Limb (tissue), 2 donors: ENCODE measurements around the gene POLR3K.
"Not testable (repeated sequence)": the region's sequence is repeated elsewhere in the genome, so short reads cannot be mapped to it uniquely, and the experiment has no call there.

ENCODE experiments used
- DNase-seq, 2 donors: peaks; one replicate each; pipeline ENCODE4 v3.0.0-alpha.2; 2016; ENCODE audit errors: extremely low spot score in 2 of 2

Gene POLR3K

DNA sequence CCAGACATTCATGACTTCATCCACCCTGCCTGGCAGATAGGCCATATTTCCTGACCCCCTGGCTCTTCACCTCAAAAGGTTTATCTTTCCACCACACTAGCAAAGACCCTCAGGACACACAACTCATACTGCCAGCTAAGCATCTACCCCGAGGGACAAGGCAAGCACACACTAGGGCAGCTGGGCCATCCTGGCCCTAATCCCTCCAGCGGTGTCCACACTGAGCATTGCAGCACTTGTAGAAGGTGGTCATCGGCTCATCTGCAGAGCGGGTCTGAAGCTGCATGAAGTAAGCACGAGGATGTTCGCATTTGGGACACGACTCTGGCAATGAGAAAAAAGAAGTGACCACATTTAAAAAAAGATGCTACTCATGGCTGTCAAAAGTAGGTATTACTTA lies 6.2 kb downstream of the POLR3K start:
- no peak for DNase-seq

DNA sequence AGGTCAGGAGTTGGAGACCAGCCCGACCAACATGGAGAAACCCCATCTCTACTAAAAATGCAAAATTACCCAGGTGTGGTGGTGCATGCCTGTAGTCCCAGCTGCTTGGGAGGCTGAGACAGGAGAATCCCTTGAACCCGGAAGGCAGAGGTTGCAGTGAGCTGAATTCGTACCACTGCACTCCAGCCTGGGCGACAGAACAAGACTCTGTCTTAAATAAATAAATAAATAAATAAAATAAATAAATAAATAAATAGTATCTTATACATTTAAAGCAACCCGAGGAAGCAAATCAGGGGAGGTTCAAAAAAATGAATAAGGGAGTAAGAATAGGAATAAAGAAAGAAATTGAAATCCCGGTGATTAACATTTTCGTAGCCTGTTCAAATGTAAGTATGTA lies 6.9 kb downstream of the POLR3K start:
- not testable (repeated sequence) for DNase-seq

DNA sequence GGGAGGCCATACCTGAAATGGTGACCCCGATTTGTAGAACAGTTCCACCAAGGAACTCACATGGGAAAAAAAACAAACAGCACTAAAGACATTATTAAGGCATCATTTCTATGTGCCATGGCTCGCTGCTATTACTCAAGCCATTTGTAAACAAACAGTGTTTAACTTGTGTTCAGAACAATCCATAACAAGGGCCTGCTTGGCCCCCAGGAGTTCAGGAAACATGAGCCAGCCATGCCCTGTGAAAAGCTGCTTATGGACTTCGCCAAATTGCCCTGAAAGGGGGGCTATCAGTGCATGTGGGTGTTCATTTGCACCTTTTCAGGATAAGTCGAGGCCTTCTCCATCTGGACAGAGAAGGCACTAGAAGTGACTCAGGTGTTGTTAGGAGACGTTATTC lies 8.0 kb downstream of the POLR3K start:
- no peak for DNase-seq

DNA sequence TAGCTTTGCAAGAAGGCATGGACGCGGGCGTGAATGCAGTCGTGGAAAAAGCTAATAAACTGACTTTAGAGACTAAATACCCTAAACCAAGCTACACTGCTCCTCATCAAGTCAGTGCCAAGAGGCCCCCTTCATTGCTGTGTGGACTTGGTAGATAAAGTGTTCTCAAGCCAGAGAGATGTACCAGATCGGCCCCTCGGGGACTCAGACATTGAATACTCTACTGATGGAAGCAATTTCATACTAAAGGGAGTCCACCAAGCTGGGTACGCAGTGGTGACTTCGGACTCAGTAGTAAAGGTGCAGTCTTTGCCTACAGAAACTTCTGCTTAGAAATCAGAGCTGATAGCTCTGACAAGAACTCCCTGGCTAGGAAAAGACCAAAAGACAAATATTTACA lies 8.8 kb downstream of the POLR3K start:
- DNase-seq = no peak

DNA sequence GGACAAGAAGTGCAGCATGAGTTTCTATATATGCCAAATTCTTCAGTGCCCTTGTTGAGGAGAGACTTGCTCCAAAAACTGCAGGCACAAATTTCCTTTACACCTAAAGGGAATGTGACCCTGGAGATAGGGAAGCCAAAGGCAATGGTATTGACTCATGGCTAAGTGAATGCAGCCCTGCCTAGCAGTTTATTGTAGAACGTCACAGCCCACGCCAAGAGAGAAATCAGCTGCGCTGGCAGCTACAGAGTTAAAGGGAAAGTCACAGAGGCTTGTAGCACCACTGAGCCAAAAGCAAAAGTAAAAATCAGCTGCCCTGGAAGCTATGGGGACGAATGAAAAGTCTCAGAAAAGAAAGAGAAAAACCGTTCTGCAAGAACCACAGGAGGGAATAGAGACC lies 10.1 kb downstream of the POLR3K start:
- no peak for DNase-seq

DNA sequence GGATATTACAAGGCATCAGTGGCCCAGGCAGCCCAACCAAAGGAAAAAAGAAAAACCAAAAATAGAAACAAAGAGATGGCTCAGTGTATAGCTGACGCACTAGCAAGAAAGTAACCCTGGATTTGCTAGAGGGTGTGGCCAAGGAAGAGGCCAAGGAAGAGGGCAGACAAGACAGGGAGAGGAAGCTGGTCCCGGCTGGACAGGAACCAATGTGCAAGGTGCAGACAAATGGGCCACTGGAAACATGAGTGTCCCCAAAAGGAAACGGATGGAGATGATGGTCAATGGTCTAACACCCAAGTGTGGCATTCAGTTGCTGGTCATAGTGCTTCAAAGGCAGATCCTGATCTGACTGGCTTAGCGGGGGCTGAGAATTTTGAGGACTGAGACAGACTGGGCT lies 10.7 kb downstream of the POLR3K start:
- DNase-seq = no peak

DNA sequence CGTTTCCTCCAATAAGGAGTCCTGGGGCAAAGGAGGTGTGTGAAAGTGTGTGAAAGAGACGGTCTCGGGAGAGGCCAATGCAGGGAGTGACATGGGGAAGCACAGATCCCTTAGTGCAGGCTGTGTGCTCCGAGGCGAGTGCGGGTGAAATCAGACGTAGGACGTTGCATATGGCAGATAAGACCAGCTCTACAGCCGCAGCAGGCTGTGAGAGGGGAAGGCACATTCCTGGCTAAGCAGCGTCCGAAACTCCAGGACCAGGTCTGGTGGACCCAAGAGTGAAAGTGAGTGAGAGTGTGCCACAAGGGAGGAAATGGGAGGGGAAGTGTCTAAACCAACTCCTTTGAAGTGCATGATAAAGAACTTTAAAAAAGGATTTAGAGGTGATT lies 11.3 kb downstream of the POLR3K start:
- no peak for DNase-seq

DNA sequence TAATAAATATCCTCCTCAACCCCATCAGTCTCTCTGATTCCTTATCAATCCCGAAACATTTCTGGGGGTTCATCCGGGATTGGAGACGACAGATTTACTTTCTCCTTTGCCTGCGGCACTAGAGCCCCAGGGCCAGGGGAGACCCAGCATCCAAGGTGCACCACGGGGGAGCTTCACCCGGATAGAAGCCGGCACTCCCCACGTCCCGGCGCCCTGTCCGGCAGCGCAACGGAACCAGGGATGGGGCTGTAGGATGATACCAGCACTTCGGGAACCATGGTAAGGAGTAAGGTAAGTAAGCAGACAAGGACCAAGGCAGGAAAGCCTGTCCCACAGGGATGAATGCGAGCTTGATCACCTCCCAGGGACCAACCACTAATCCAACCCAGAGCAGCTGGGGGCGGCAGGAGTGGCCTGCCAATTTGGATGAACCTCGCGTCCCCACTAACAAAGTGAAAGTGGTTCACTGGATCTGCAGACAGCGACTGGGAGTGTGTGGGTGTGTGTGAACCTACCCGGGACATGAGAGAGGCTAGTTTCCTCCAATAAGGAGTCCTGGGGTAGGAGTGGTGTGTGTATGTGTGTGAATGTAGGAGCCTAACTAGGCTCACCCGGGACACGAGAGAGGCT lies 11.9 kb downstream of the POLR3K start:
- DNase-seq = no peak

DNA sequence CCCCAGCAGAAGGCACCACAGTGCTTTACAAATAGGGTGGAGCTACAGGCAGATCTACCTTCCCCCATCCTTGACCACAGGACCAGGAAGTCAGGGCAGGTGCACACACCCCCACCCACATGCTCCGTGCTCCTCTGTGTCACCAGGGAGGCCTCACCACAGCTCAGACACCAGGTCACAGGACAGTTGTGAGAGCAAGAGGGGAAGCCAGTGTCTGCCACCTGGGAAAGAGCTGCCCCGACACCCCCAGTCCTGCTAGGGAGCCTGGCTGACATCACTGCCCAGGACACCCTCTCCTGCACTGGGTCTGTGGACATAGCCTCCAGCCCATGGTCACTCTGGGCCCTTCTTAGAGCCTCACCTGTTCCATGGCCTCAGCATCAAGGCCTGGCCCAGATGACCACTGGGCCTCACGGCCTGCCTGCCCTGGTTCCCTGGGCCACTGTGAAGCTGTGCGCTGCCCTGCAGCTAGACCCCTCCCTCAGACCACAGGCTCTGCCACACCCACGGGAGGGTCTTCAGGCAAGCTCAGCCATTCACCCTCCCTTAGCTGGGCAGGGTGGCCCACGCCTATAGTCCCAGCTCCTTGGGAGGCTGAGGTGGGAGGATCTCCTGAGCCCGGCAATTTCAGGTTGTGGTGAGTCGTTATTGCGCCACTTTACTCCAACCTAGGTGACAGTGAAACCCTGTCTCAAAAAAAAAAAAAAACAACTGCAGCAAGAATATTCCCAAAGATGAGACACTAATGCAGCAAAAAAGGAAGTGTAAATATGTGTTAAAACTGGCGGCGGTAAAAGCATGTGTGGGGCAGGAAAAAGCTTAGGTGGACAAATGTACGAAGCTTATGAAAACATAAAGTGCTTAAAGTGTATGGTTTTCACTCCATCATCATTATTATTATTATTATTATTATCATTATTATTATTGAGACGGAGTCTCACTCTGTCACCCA lies 14.2 kb downstream of the POLR3K start:
- no peak for DNase-seq

DNA sequence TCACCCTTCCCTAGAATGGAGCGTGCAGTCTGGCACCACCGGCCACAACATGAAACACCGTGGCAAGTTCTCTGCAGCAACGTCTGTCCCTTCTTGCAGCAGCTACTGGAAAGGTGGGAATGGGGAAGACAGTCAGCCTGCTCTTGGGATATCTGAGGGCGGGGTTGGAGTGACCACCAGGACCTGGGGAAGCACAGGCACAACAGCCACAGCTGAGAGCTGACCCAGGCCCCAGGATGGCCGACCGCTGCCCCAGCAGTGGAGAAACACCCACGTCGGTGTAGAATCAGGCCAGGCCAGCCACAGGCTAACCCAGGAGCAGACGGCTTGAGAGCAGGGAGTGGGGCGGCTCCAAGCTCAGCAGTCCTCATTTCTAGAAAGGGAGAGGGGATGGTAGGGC lies 15.2 kb downstream of the POLR3K start:
- DNase-seq = not testable (repeated sequence)

DNA sequence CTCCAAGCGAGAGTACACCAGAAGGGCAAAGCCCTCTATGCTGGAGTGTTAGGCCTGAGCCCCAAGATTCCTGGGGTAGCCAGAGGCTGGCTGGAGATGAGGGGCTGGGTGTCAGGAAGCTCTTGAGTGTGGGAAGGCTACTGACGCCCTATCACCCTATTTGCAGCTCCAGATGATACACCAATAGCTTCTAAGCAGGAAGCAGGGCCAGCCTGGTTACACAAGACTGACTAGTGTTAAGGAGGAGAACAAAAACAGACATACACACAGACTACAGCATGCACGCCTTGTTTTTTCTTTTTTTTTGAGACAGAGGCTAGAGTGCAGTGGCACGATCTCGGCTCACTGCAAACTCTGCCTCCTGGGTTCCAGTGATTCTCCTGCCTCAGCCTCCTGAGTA lies 15.9 kb downstream of the POLR3K start:
- DNase-seq = no peak

DNA sequence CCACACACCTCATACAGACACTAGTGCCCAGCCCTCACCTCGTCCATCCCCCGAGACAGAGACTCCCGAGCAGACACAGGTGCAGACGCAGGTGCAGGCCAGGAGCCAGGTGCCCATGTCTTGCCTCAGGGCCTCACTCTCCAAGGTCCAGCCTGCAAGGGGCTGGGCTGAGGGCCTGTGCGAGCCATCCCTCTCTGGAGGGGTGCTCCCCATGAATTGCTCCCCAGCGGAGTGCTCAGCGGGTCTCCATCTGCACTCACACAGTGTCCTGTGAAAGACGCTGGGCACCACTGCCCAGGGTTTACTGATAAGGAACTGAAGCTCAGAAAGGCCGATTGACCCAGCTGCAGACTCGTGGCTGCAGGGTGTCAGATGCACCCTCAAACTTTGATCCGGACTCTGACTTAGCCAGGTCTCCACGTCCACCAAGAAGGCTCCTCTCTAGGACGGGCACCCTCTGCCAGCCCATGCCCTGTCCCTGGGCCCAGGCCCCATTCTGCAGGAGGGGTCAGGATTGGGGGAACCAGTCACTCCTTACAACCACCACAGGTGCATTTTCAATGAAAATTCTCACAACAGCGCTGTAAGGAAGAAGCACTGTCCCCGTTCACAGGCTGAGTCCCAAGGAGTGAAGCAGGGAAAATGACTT lies 16.9 kb downstream of the POLR3K start:
- no peak for DNase-seq

DNA sequence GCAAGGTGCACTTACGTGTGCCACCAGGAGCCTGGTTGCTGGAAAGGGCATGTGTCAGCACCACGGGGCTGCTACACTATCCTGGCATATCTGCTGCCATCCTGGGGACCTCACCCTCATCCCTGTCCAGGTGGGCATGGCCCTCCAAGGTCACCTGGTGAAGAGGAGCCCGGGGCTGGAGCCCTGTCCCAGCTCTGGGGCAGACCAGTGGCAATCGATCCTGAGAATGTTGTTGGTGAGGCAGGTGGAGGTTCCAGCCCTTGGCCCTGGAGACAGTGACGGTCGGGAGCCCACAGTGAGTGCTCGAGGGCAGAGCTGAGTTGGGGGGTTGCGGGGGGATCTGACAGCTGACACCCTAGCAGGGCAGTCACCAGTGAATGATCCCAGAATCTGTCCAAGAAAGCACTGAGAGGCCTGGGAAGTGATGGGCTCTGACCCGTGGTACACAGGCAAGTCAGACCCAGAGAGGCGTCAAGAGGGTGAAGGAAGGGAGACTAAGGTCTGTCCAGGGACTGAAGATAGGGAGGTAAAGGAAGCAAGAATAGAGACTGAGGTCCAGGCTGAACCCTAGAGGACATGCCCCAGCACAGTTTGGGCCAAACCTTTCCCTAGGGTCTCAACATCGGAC lies 17.6 kb downstream of the POLR3K start:
- DNase-seq = no peak

DNA sequence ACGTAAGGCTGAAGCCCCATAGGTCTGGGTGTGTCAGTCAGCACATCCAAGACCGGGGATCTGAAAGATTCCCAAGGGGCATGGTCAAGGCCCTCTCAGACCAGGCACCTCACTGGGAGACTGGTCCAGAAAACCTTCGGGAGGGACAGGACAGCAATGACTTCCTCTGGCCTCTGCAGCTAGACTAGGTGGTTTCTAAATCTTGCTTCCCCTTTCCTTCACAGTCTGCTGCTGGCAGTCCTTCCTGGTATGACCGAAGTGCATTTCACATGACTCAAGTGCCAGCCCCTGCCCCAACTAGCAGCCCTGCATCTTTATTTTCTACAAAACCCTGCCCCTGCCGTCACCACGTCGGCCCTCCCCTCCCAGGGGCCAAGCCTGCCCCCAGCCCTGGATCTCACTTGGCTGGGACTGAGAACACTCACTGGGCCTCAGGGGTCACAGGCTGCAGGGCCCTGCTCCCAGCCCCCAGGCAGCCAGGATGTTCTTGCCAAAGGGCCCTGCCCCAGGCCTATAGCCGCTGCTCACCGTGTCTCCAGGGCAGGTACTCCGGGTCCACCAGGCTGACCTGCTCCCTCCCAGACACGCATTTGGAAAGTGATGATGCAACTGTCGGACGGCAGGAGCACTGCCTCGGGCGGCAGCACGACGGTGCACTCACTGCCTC lies 18.3 kb downstream of the POLR3K start:
- DNase-seq = no peak

DNA sequence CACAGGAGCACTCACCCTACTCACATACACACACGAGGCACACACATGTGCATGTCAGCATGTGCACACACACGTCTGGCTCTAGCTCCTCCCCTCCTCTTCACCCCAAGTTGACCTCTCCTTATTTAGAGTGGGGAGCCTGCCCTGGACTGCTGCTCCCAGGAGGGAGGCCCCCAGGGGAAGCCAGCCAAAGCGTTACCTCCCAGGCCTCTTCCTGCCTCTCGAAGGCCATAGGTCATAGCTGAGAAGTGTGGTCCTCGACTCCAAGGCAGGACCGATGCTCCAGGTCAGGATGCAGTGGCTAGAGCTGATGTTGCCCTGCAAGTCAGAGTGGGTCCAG lies 18.8 kb downstream of the POLR3K start:
- no peak for DNase-seq

DNA sequence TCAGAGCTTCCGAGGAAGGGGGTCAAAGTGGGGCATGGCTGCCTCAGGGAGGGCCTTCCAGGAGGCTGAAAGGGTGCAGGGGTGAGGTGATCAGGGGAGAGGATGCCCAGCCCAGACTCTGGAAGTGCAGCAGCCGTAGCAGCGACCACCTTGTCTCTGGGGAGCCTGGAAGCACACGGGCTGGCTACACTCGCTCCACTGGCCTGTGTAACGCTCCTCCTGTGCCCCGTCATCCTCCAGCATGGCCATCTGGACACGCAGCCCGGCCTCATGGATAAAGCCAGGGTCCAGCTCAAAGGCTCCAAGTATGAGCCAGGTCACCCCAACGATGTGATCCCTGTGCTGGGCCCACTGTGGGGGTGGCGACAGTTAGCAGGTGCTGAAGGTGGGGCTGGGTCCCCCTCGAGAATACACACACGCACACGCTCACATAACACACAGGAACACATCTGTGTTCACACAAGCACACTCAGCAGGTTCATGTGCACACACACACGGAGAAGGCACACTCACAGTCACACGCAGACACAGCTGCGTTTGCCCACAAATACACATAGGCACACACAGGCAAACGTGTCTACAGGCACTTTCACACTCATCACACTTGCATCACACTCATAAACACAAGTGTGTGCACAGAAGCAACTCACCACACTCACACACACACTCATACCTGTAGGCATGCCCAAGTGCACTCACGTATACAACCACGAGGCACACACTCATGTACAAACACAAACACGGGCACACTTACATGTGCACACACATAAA lies 19.3 kb downstream of the POLR3K start:
- no peak for DNase-seq

DNA sequence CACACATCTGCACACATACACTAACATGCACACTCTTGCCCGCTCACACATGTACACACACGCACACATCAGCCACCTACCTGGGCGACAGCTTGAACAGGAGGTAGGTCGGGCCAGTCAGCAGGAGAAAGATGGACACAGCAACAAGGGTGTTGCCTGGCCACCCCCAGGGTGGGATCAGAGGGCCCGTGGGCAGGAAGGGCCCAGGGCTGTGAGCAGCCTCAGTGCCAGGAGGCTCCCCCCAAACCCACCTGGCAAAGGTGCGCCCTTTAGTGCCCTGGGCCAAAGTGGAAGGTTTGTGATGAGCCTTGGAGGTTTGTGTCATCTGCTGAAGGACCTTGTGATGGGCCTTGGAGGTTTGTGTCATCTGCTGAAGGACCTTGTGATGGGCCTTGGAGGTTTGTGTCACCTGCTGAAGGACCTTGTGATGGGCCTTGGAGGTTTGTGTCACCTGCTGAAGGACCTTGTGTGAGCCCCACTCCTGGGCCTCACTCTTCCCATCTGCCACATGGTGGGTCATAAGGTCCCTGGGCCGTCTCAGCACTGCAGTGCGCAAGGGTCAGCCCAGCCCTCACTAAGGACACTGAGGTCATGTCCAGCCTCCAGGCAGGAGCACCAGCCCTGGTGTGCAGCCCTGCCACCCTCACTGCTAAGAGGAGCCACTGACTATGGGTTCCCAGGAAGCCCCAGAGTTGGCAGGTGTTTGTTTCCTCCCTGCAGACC lies 20.1 kb downstream of the POLR3K start:
- DNase-seq = not testable (repeated sequence)

DNA sequence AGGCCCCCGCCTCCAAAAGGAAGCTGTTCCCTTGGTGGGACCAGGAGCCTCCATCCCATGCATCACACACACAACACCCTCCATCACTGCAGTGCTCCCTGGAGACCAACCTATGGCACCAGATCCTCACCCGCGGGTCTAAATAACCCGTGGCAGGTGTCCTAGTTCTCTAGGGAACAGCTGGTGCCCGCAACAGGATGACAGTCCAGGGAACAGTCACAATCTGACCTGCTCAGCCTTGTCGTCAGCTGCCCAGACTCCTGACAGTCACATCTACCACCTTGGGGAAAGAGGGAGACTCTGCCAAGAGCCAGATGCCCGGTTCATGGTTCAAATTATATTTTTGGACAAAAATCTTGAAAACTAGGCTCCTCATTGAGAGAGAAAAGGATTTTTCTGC lies 22.8 kb downstream of the POLR3K start:
- DNase-seq = not testable (repeated sequence)

DNA sequence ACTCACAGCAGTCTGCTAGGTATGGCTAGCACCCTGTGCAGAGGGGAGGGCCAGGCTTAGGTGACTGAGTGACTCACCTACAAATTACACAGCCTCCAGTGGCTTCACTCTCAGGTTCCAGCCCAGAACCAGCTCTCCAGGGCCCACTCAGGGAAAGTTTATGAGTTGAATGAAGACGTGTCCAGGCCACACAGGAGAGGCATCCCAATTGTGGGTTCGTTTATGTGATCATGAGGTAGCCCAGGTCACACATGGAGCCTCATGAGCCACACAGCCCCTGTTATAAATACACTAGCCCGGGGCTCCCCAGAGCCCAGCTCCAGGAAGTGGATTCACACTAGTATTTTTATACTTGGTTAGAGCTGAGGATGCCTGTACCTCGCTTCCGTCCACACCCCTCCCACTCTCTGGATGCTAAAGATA lies 27.5 kb downstream of the POLR3K start:
- not testable (repeated sequence) for DNase-seq

DNA sequence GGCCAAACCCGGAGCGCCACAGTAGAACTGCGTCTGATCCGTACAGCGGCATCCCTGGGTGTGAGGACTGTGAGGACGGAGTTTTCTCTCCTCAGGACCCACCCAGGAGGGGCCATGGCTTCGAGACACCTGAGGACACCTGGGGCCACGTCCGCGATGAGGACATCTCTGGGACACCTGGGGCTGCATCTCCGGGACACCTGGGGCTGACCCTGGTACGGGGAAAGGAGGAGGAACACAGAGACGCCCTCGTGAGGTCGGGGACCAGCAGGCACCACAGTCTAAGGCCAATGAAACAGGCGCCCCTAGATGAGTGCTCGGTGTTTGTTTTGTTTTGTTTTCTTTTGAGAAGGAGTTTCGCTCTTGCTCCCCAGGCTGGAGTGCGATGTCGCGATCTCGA lies 29.3 kb downstream of the POLR3K start:
- not testable (repeated sequence) for DNase-seq
